ENCODE data around the gene RASGRF1. TPM values are rescaled to one million over a fixed set of nuclear protein-coding genes. Genes with fewer than 3 reads are reported as not detected.

RASGRF1 gene
- total and polyA plus RNA-seq, 2 experiments from 2014 or later: 0.06 TPM; not detected in 1

DNA sequence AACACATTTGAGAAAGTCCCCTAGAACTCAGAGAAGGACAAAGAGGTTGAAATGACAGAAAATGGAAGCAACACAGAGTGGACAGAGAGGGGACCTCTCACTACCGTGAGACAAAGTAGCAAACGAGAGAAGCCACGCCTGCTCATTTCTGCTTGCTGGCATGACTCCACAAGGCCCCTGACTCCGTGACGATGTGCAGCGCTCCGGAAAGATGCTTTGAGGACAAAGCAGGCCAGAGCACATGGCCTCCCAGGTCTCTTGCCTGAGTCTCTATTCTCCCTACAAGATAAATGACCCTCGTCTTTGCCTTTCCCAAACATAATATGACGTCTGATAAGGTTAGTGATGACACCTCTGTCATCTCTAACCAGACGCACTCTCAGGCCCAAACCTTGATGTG lies 81.9 kb downstream of the RASGRF1 start:
- no peaks in the 10 kb centered on the region for H3K27me3 ChIP-seq
- no peak overlapping the region for H3K27ac ChIP-seq
- TF ChIP-seq, protein P1, sequence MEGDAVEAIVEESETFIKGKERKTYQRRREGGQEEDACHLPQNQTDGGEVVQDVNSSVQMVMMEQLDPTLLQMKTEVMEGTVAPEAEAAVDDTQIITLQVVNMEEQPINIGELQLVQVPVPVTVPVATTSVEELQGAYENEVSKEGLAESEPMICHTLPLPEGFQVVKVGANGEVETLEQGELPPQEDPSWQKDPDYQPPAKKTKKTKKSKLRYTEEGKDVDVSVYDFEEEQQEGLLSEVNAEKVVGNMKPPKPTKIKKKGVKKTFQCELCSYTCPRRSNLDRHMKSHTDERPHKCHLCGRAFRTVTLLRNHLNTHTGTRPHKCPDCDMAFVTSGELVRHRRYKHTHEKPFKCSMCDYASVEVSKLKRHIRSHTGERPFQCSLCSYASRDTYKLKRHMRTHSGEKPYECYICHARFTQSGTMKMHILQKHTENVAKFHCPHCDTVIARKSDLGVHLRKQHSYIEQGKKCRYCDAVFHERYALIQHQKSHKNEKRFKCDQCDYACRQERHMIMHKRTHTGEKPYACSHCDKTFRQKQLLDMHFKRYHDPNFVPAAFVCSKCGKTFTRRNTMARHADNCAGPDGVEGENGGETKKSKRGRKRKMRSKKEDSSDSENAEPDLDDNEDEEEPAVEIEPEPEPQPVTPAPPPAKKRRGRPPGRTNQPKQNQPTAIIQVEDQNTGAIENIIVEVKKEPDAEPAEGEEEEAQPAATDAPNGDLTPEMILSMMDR (IDR thresholded peaks at IDR 0.05; ENCODE audit: low read depth, low read length): no peak
- H3K9me3 ChIP-seq (ENCODE audit: low read depth): no peaks in the 10 kb centered on the region
- peaks cover 10% of the 10 kb centered on the region for H3K4me1 ChIP-seq (ENCODE audit: low read depth)
- H3K36me3 ChIP-seq: no peaks in the 10 kb centered on the region
- H3K4me3 ChIP-seq: no peak overlapping the region
- DNase-seq (ENCODE audit: low read depth in 1 of 2, low spot score in 1 of 2): peak in 1 of 2 donors; percentile 26

DNA sequence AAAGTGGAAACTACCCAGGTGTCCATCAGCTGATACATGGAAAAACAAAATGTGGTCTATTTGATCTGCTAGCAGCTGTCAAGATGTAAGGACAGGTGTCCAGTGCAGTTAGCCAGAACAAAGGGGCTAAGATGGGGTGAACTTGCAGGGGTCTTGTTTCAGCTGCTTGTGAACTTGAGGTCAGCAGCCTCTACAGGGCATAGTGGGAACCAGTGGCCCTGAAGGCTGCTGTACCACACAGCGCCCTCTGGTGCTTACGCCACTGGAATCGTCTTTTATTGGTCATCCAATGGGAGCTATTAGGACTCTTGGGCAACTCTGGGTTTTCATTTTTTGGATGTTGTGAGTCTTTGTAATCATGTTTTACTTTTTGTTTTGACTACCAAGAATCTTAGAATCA lies 83.5 kb downstream of the RASGRF1 start:
- Histone ChIP-seq H3K9me3 (ENCODE audit: low read depth) (no peaks in the 10 kb centered on the region), H3K27me3 (no peaks in the 10 kb centered on the region), H3K36me3 (no peaks in the 10 kb centered on the region), H3K27ac (no peak overlapping the region), H3K4me3 (no peak overlapping the region), H3K4me1 (ENCODE audit: low read depth) (peaks cover 10% of the 10 kb centered on the region)
- TF ChIP-seq, protein P1 (IDR thresholded peaks at IDR 0.05; ENCODE audit: low read depth, low read length): peak; percentile 68
- peak; percentile 71 to 82 for DNase-seq (ENCODE audit: low read depth in 1 of 2, low spot score in 1 of 2)

DNA sequence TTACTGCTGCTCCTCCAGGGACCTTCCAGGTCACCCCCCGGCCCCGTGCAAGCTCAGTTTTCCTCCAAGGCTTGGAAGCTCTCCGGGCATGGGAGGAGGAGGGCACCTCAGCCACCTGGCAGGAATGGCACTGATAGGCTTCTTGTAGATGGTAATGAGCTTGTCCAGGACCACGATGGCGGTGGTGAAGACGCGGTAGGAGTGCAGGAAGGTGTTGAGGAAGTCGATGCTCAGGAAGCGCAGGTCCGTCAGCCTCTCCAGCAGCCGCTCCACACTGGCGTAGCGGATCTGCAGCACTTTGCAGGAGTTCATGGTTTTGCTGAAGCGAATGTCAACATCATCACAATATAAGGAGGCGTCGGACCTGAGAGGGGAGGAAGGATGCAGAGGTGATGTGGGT lies 84.5 kb downstream of the RASGRF1 start:
- Histone ChIP-seq H3K9me3 (ENCODE audit: low read depth) (no peaks in the 10 kb centered on the region), H3K27me3 (no peaks in the 10 kb centered on the region), H3K27ac (no peak overlapping the region), H3K36me3 (no peaks in the 10 kb centered on the region), H3K4me3 (no peak overlapping the region), H3K4me1 (ENCODE audit: low read depth) (peaks cover 10% of the 10 kb centered on the region)
- DNase-seq (ENCODE audit: low read depth in 1 of 2, low spot score in 1 of 2): no peak
- TF ChIP-seq, protein P1 (IDR thresholded peaks at IDR 0.05; ENCODE audit: low read depth, low read length): no peak

DNA sequence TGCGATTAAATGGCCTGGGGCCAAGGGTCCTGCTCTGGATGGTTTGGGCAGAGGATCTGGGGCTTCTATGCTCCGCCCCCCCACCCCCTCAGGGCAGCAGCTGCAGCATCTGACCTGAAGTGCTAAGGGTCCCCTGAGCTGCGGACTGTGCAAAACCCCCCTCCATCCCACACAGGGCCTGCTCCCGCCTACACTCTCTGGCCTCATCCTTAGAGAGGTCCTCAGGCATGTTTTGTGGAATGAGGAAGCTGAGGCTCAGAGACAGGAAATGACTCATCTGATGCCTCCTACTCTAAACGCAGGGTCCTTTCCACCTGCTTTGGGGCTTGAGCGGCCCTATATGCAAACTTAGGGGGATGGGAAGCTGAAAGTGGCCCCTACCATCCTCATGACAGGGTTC lies 86.2 kb downstream of the RASGRF1 start:
- peak in 1 of 2 donors; percentile 69 for DNase-seq (ENCODE audit: low read depth in 1 of 2, low spot score in 1 of 2)
- no peaks in the 10 kb centered on the region for H3K36me3 ChIP-seq
- no peaks in the 10 kb centered on the region for H3K9me3 ChIP-seq (ENCODE audit: low read depth)
- TF ChIP-seq, protein P1 (IDR thresholded peaks at IDR 0.05; ENCODE audit: low read depth, low read length): no peak
- H3K4me3 ChIP-seq: no peak overlapping the region
- no peaks in the 10 kb centered on the region for H3K27me3 ChIP-seq
- H3K4me1 ChIP-seq (ENCODE audit: low read depth): peaks cover 10% of the 10 kb centered on the region
- no peak overlapping the region for H3K27ac ChIP-seq

DNA sequence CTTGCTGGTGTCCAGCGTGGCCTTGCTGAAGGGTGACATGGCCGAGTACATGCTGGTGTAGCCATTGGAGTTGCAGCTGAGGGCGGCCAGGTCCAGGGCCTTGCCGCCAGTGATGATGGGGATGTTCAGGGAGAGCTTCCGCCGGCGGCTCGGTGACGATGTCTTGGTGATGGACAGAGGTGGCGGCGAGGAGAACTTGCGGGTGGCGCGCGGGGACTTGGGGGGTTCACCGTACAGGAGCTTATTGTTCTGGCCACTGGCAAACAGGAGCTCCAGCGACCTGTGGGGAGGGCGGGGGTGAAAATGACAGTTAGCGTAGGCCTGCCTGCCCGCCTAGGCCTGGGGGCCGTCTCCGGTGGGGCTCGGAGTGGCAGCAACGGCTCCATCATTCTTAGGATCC lies 86.7 kb downstream of the RASGRF1 start:
- H3K36me3 ChIP-seq: no peaks in the 10 kb centered on the region
- DNase-seq (ENCODE audit: low read depth in 1 of 2, low spot score in 1 of 2): no peak
- H3K9me3 ChIP-seq (ENCODE audit: low read depth): no peaks in the 10 kb centered on the region
- H3K4me3 ChIP-seq: no peak overlapping the region
- no peaks in the 10 kb centered on the region for H3K27me3 ChIP-seq
- TF ChIP-seq, protein P1 (IDR thresholded peaks at IDR 0.05; ENCODE audit: low read depth, low read length): no peak
- H3K4me1 ChIP-seq (ENCODE audit: low read depth): peaks cover 9% of the 10 kb centered on the region
- H3K27ac ChIP-seq: no peak overlapping the region

DNA sequence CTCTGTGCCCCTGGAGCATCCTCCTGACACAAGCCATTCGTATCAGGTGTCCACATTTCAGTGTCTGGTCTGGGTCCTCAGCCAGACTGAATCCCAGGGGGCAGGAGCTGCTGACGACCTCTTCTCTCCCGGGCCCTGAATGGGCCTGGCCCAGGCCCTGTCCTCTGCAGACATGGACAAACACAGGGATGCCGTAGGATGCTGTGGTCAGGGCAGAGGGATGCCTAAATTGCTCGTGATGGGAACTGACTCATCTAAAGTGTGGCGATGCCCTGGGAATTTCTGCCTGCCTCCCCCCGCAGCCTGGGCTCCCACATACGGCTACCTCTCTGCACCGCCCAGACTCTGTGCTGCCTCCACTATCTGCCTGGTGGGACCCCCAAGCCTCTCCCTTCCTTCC lies 87.3 kb downstream of the RASGRF1 start:
- H3K27me3 ChIP-seq: no peaks in the 10 kb centered on the region
- TF ChIP-seq, protein P1 (IDR thresholded peaks at IDR 0.05; ENCODE audit: low read depth, low read length): no peak

More for the DNA sequence above, 87.3 kb downstream of the RASGRF1 start:
- H3K27ac ChIP-seq: no peak overlapping the region
- no peak for DNase-seq (ENCODE audit: low read depth in 1 of 2, low spot score in 1 of 2)
- peaks cover 3% of the 10 kb centered on the region for H3K4me1 ChIP-seq (ENCODE audit: low read depth)
- H3K4me3 ChIP-seq: no peak overlapping the region
- no peaks in the 10 kb centered on the region for H3K9me3 ChIP-seq (ENCODE audit: low read depth)
- no peaks in the 10 kb centered on the region for H3K36me3 ChIP-seq
